GM23338 (cell line): ENCODE measurements around the gene ADD1. TPM values are rescaled to one million over a fixed set of nuclear protein-coding genes. Genes with fewer than 3 reads are reported as not detected.

Experiments used
- ATAC-seq: fragments of 200-7000 bp; cut with Tn5 transposase; 3 replicates; pipeline ENCODE4 v1.9.1; 2020
- DNase-seq: peaks from one replicate; pipeline ENCODE4 v3.0.0-alpha.2; 2015; ENCODE audit warnings: low spot score
- H2AFZ ChIP-seq: fragments of 200-600 bp; sonication (generic); 2 replicates; pipeline ENCODE4 v1.8.0; 2016; ENCODE audit warnings: antibody characterized with exemption, mild to moderate bottlenecking, moderate library complexity
- H3F3A ChIP-seq: fragments of 200-600 bp; sonication (generic); replicated peaks from 2 replicates; pipeline ENCODE4 v1.8.0; 2017; ENCODE audit warnings: antibody characterized with exemption, mixed run types, low read depth
- H3K27ac ChIP-seq: fragments of 200-600 bp; sonication (generic); 2 replicates; pipeline ENCODE4 v1.6.1; 2016; ENCODE audit warnings: low read depth
- H3K27me3 ChIP-seq: fragments of 200-600 bp; sonication (generic); 2 replicates; pipeline ENCODE4 v1.8.0; 2016; ENCODE audit warnings: mild to moderate bottlenecking, mixed run types, moderate library complexity; ENCODE audit not compliant: insufficient read depth
- H3K36me3 ChIP-seq: fragments of 200-600 bp; sonication (generic); 2 replicates; pipeline ENCODE4 v1.8.0; 2016; ENCODE audit warnings: mild to moderate bottlenecking; ENCODE audit not compliant: insufficient read depth
- H3K4me1 ChIP-seq: fragments of 200-600 bp; sonication (generic); 2 replicates; pipeline ENCODE4 v1.8.0; 2016; ENCODE audit warnings: mild to moderate bottlenecking, moderate library complexity; ENCODE audit not compliant: insufficient read depth
- H3K4me2 ChIP-seq: fragments of 200-600 bp; sonication (generic); 2 replicates; pipeline ENCODE4 v1.7.1; 2017; ENCODE audit warnings: mixed run types
- H3K4me3 ChIP-seq: fragments of 200-600 bp; sonication (generic); 2 replicates; pipeline ENCODE4 v1.6.1; 2016; ENCODE audit warnings: mixed run types
- H3K79me2 ChIP-seq: fragments of 200-600 bp; sonication (generic); replicated peaks from 2 replicates; pipeline ENCODE4 v1.8.0; 2017; ENCODE audit warnings: mild to moderate bottlenecking; ENCODE audit not compliant: insufficient read depth
- H3K9me2 ChIP-seq: fragments of 200-600 bp; sonication (generic); 2 replicates; pipeline ENCODE4 v1.8.0; 2017; ENCODE audit not compliant: insufficient read depth
- H4K20me1 ChIP-seq: fragments of 200-600 bp; sonication (generic); replicated peaks from 2 replicates; pipeline ENCODE4 v1.8.0; 2017; ENCODE audit warnings: mild to moderate bottlenecking; ENCODE audit not compliant: insufficient read depth
- H3K27ac Mint-ChIP-seq: 2 replicates; pipeline ENCODE4 v1.8.0; 2020; ENCODE audit warnings: inconsistent platforms, mild to moderate bottlenecking, moderate library complexity, mixed read lengths
- H3K27me3 Mint-ChIP-seq: 3 replicates; pipeline ENCODE4 v1.8.0; 2022; ENCODE audit warnings: low read depth, mild to moderate bottlenecking, moderate library complexity, mixed read lengths, inconsistent platforms; ENCODE audit not compliant: insufficient read depth, poor library complexity
- H3K36me3 Mint-ChIP-seq: 3 replicates; pipeline ENCODE4 v1.8.0; 2021; ENCODE audit warnings: low read depth, mild to moderate bottlenecking, inconsistent platforms, moderate library complexity, mixed read lengths
- H3K4me1 Mint-ChIP-seq: 3 replicates; pipeline ENCODE4 v1.8.0; 2020; ENCODE audit warnings: mild to moderate bottlenecking, inconsistent platforms, mixed read lengths
- H3K4me3 Mint-ChIP-seq: 3 replicates; pipeline ENCODE4 v1.8.0; 2021; ENCODE audit warnings: moderate library complexity, mild to moderate bottlenecking, inconsistent platforms, mixed read lengths
- H3K9me3 Mint-ChIP-seq: 3 replicates; pipeline ENCODE4 v1.8.0; 2020; ENCODE audit warnings: moderate library complexity, mild to moderate bottlenecking, inconsistent platforms, mixed read lengths
- CTCF ChIP-seq, 2 experiments: fragments of 200-600 bp in 1 of 2; sonication (generic) in 1 of 2; conservative IDR thresholded peaks; 2 replicates each; pipeline versions ENCODE4 v1.5.1 to v1.6.1; 2016 to 2017; ENCODE audit warnings: antibody characterized with exemption in 2 of 2, low read depth in 2 of 2, mild to moderate bottlenecking in 2 of 2, moderate library complexity in 1 of 2
- EZH2 ChIP-seq: fragments of 200-600 bp; sonication (generic); IDR thresholded peaks from one replicate; pipeline ENCODE4 v1.8.0; 2017; ENCODE audit warnings: antibody characterized with exemption, mild to moderate bottlenecking, low read depth; ENCODE audit not compliant: unreplicated experiment
- POLR2AphosphoS5 ChIP-seq: IDR thresholded peaks from 2 replicates; pipeline ENCODE4 v1.6.1; 2016; ENCODE audit warnings: antibody characterized with exemption, low read depth
- REST ChIP-seq: IDR thresholded peaks from one replicate; pipeline ENCODE4 v1.6.1; 2018; ENCODE audit warnings: antibody characterized with exemption; ENCODE audit not compliant: unreplicated experiment
- STAT1 ChIP-seq: IDR thresholded peaks from one replicate; pipeline ENCODE4 v1.6.1; 2016; ENCODE audit warnings: antibody characterized with exemption; ENCODE audit not compliant: unreplicated experiment
- ZNF114 ChIP-seq: fragments of 250-450 bp; sonication (Bioruptor Pico); IDR thresholded peaks from 2 replicates; pipeline ENCODE4 v1.5.0; 2020; ENCODE audit warnings: mild to moderate bottlenecking, moderate library complexity
- polyA plus RNA-seq: library from polyadenylated mRNA; unstranded; fragments of >200 nt; fragmentation: Nextera tagmentation; extraction: Ambion mirVana; gene quantifications from 2 replicates; pipeline ENCODE4 v1.2.1, GENCODE V29; 2016
- total RNA-seq: library from RNA; depleted of rRNA; stranded (reverse); fragments of >200 nt; shearing (Covaris generic); gene quantifications from 2 replicates; pipeline ENCODE4 v1.2.3, GENCODE V29; 2014
- TF ChIP-seq, protein P1 (sequence below): IDR thresholded peaks from 2 replicates; pipeline ENCODE4 v1.6.1; 2016; ENCODE audit warnings: antibody characterized with exemption

ADD1 gene
- total and polyA plus RNA-seq, 2 experiments from 2014 or later = 126 to 144 TPM

GRCh38 chr4:2946812-2947600 lies 103.4 kb downstream of the ADD1 start (continued):
- TF ChIP-seq, protein P1, sequence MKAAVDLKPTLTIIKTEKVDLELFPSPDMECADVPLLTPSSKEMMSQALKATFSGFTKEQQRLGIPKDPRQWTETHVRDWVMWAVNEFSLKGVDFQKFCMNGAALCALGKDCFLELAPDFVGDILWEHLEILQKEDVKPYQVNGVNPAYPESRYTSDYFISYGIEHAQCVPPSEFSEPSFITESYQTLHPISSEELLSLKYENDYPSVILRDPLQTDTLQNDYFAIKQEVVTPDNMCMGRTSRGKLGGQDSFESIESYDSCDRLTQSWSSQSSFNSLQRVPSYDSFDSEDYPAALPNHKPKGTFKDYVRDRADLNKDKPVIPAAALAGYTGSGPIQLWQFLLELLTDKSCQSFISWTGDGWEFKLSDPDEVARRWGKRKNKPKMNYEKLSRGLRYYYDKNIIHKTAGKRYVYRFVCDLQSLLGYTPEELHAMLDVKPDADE = no peak

- peaks cover 23% of the 10 kb centered on the region for H4K20me1 ChIP-seq
- H3K4me2 ChIP-seq = no peak overlapping the region
- no peaks in the 10 kb centered on the region for H3K9me2 ChIP-seq
- Mint-ChIP-seq H3K27me3 (peaks cover 7% of the 10 kb centered on the region), H3K4me1 (no peaks in the 10 kb centered on the region), H3K27ac (no peak overlapping the region), H3K36me3 (peaks cover 97% of the 10 kb centered on the region), H3K9me3 (no peaks in the 10 kb centered on the region; the same call in 2 of the 3 replicates), H3K4me3 (no peak overlapping the region)
- H2AFZ ChIP-seq = no peak overlapping the region
- no peaks in the 10 kb centered on the region; the same call in 1 of the 2 replicates for H3K79me2 ChIP-seq
- H3K27me3 ChIP-seq = no peaks in the 10 kb centered on the region
- no peaks in the 10 kb centered on the region for H3K4me1 ChIP-seq
- H3K36me3 ChIP-seq = peaks cover 64% of the 10 kb centered on the region
- peaks cover 6% of the 10 kb centered on the region; the same call in 1 of the 2 replicates for H3F3A ChIP-seq
- no peak overlapping the region for H3K4me3 ChIP-seq
- DNase-seq (no peak), ATAC-seq (no peak)
- no peak overlapping the region for H3K27ac ChIP-seq
- TF ChIP-seq ZNF114 (no peak), STAT1 (no peak), POLR2AphosphoS5 (no peak), EZH2 (no peak)
These were observed 104.3 kb downstream of the ADD1 start for GRCh38 chr4:2947926-2948325.

DNA sequence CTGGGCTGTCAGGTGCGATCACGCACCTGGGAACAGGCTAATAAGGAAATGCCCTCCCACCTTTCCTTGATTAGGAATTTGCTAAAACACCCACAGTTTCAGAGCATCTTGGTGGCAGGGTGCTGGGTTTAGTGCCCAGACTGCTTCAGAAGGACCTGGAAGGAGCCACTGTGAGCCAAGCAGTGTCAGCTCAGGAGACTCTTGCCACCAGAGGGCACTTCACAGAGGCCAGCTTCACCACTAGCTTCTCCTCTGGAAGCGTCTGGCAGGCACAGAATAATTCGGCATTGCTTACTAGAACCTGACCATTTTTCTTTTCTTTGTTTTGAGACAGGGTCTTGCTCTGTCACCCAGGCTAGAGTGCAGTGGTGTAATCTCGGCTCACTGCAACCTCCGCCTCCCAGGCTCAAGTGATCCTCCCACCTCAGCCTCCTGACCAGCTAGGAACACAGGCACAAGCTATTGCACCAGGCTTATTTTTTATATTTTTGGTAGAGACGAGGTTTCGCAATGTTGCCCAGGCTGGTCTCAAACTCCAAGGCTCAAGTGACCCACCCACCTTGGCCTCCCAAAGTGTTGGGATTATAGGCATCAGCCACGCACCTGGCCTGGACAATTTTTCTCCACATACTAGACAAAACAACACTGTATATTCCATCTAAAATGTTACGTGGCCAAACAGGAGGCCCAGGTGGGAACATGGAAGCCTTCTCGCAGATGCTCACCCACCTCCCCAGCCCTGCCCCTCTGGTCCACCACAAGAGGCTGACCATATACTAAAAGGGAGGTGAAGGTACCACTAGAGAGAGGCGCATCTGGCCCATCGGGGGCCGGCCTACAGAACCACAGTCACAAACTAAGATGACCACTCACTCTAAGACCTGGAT lies 105.5 kb downstream of the ADD1 start:
- no peak overlapping the region for H3K27ac Mint-ChIP-seq
- TF ChIP-seq REST (no peak), CTCF (conservative IDR thresholded peaks at IDR 0.05; ENCODE audit: low read depth in 2 of 2) (peak; percentile 51 to 63)
- TF ChIP-seq, protein P1 = no peak
- H3K36me3 Mint-ChIP-seq = peaks cover 98% of the 10 kb centered on the region

More for the DNA sequence above, 105.5 kb downstream of the ADD1 start:
- Mint-ChIP-seq H3K9me3 (peaks cover 5% of the 10 kb centered on the region; the same call in 2 of the 3 replicates), H3K27me3 (peaks cover 7% of the 10 kb centered on the region), H3K4me3 (no peak overlapping the region), H3K4me1 (no peaks in the 10 kb centered on the region)
- H3F3A ChIP-seq = peaks cover 6% of the 10 kb centered on the region; the same call in 1 of the 2 replicates
- H3K9me2 ChIP-seq = no peaks in the 10 kb centered on the region
- no peaks in the 10 kb centered on the region; the same call in 1 of the 2 replicates for H3K79me2 ChIP-seq
- H3K27me3 ChIP-seq = no peaks in the 10 kb centered on the region
- H2AFZ ChIP-seq = no peak overlapping the region
- H3K27ac ChIP-seq = no peak overlapping the region
- peaks cover 70% of the 10 kb centered on the region for H3K36me3 ChIP-seq
- no peaks in the 10 kb centered on the region for H3K4me1 ChIP-seq
- no peak for DNase-seq
- H3K4me3 ChIP-seq = no peak overlapping the region
- ATAC-seq = peak; percentile 83
- H4K20me1 ChIP-seq = peaks cover 20% of the 10 kb centered on the region
- H3K4me2 ChIP-seq = no peak overlapping the region
